ENCODE measurements around the gene CARM1.
"Not testable (repeated sequence)": the region's sequence is repeated elsewhere in the genome, so short reads cannot be mapped to it uniquely, and the experiment has no call there.

CARM1 gene

DNA sequence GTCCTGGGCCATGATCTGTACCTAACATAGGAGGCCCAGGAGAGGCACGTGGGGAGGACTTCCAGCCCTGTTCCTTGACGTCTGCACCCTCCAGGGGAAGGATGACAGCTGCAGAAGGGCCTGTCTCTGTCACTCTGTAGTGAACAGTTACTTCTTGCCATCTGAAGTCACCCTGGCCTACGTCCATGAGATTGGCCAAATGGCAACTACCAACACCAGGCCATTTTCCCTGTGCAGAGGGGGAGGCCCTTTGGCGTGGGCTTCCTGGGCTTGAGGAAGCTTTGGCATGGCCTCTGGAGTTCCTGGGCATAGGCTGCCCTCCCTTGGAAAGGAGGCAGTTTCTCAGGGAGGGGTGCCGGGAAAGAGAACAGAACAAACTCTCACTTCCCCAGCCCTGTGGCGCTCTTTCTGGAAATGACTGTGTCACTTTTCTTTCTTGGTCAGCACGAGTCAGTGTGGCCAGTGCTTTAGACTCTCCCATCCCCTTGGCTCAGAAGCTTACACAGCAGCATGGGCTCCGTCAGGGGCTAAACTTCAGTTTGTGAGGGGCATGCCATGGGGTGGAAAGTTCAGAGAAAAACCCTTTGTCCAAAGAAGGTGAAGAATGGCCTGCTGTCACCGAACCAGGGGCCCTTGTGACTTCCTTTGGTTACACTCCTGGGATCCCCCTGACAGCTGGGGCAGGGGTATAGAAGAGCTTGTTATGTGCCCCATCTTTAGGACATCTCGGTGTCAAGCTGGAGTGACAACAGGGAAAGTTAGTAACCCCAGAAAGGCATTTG is 5.3 kb downstream of the CARM1 start:
- no peak for DNase-seq

DNA sequence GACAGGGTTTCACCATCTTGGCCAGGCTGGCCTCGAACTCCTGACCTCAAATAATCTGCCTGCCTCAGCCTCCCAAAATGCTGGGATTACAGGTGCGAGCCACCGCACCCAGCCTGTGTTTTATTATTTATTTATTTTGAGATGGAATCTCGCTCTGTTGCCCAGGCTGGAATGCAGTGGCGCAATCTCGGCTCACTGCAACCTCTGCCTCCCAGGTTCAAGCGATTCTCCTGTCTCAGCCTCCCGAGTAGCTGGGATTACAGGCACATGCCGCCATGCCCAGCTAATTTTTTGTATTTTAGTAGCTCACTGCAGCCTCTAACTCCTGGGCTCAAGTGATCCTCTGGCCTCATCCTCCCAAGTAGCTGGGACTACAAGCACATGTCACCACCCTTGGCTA is 6.3 kb downstream of the CARM1 start:
- DNase-seq = not testable (repeated sequence)

DNA sequence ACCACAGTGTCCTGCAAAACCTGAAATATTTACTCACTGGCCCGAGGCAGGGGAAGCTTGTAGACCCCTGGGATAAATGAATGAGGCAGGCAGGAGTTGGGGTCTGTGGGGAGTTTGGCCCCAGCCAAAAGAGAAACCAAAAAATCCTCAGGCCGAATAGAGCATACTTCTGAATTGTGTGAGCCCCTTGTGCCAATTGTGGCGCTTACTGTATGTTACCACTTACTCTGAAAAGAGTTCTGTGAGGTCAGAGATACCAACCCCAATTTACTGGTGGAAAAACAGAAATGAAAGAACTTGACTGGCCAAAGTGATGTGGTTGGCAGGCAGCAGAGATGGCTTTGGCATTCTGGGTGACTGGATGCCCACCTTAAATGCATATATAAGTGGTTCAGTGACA is 6.9 kb downstream of the CARM1 start:
- DNase-seq = no peak

DNA sequence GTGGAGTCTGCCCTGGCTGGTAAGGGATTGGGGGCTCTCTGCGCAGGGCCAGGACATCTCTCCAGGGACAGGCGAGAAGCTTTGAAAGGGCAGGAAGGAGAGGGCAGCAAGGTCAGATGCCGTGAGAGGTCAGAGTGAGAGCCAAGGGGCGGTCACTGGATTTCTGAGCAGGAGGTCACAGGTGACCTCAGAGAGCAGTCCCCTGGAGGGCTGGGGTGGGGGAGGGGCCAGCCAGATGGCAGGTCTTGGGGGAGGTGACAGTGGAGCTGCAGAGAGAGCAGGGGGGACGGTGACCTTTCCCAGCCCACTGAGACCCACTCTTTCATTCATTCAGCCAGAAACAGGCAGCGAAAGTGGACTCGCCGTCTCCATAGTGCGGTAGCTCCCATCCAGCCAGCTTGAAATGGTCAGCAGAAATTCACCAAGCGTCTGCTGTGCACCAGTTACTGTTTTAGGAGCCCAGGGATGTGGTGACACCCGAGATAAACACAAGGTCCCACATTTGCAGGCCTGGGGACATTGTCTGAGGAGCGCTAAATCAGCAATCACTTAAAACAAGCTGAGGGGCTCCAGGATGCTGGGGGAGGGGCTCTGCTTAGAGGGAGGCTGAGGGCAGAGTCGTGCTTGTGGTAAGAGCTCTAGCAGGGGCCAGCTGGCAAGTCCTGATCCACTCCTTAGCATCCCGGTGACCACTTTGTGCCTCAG is 10.2 kb downstream of the CARM1 start:
- DNase-seq = no peak

DNA sequence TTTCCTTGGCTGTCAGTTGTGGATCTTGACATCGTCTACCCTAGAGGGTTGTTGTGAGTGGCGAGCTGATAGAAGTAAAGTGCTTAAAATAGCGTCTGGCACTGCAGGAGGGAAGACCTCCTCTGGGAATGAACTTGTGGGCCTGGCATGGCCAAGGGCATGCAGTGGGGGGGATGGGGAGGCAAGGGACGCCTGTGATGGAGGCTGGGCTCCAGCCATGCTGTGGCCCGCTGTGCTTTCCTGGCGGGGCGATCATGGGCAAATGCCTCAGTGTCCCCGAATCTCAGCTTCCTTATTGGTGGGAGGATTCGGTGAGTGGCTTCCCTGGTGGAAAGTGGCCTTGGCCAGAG is 10.7 kb downstream of the CARM1 start:
- no peak for DNase-seq

DNA sequence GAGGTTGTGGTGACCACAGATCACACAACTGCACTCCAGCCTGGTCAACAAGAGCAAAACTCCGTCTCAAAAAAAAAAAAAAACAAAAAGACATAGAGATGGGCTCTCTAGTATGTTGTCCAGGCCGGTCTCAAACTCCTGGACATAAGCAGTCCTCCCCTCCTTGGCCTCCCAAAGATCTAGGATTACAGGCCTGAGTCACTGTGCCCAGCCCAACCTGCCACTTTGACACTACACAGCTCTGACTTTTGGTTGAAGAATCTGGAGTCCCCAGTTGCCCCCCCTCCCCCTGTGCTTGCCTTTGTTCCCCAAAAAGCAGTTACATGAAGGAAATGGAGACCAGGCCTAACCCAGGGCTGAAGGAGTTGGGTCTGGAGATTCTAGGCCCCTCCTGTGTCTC is 12.9 kb downstream of the CARM1 start:
- no peak for DNase-seq

DNA sequence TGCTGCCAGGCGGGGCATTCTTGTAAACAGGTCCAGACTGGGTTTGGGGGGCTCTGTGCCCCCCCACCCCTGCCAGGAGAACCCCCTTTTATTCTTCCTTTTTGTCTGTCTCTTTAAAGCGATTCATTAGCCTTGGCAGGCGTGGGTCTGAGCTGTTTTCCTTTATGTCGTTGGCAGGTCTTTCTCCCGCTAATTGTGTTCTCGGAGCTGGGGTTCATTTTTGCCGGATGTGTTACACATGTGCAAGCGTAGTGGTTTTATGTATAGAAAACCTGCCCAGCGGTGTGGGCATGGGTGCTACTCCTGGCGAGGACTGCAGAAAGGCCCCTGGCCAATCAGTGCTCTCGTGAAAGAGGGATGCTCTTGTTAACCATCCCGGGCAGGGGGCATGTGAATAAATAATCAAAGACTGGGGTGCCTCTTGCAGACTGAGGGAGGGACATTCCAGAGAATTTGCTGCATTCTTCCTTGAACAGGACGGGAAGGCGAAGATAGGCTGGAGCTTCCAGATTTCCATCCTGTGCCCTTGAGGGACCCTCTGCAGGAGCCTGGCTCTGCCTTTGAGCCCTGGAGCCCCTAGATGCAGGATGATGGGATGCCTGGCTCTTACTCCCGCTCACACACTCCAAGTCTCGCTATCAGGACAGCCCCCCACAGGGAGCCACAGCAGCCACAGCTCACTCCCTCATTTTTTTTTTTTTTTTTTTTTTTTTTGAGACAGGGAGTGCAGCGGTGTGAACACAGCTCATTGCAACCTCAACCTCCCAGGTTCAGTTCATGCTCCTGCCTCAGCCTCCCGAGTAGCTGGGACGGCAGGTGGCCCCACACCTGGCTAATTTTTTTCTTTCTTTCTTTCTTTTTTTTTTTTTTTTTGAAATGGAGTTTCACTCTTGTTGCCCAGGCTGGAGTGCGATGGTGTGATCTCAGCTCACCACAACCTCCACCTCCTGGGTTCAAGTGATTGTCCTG is 14.1 kb downstream of the CARM1 start:
- DNase-seq = no peak

DNA sequence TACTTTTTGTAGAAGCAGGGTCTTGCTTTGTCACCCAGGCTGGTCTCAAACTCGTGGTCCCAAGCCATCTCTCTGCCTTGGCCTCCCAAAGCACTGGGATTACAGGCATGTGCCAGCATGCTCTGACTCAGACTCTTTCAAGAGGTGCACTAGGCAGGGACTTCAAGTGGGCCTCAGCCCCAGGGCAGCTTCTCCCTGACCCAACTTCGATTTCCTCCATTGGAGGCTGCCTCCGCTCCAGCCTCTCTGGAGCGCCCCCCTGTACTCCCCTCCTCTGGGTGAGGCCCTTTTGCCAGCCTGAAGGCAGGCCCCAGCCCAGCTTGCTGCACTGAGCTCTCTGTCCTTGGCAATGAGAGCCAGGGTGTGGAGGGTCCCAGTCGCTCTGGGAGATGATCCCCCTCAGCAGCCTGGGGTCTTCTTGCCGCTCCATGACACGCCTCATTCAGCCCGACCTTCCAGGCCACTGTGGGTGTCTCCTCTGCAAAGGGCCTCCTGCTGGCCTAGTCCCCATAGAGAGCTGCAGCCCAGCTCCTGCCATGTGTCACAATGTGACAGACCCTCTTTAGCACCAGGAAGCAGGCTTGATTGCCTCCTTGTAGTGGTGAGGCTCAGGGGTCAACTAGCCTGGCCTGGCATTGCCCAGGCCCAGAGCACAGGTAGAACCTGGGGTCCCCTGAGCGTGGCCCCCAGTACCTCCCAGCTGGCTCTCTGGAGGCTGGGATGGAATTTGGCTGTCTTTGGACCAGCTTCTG is 16.4 kb downstream of the CARM1 start:
- DNase-seq = no peak

DNA sequence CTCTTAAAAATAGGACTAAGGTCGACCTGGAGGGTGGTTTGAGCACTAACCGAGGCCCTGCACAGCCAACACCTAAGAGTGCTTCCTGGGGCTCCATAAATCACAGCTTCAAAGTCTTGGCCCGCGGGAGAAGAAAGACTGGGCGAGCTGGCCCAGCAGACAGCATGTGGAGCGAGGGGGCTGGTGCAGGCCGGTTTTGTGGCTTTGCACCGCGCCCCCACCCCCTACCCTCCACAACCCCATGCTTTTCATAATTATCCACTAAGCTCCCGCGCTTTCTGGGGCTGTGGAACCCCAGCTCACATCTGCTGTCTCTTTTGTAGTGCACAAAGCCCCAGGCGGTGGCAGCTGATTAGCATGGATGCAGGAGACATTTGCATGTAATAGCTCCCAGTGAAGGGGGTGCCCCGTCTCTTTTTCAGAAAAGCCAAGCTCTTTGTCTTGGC is 17.1 kb downstream of the CARM1 start:
- DNase-seq = no peak

DNA sequence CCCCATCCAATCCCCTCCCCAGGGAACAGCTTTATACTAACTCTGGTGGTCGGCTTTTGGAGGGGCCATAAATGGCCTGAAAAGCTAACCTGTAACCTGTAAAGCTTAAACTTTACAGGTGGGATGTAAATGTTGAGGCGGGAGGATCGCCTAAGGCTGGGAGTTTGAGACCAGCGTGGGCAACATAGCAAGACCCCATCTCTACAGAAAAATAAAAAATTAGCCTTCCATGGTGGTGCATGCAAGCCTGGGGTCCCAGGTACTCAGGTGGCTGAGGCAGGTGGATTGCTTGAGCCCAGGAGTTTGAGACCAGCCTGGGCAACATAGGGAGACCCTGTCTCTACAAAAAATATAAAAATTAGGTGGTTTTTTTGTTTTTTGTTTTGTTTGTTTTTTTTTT is 18.5 kb downstream of the CARM1 start:
- DNase-seq = no peak

DNA sequence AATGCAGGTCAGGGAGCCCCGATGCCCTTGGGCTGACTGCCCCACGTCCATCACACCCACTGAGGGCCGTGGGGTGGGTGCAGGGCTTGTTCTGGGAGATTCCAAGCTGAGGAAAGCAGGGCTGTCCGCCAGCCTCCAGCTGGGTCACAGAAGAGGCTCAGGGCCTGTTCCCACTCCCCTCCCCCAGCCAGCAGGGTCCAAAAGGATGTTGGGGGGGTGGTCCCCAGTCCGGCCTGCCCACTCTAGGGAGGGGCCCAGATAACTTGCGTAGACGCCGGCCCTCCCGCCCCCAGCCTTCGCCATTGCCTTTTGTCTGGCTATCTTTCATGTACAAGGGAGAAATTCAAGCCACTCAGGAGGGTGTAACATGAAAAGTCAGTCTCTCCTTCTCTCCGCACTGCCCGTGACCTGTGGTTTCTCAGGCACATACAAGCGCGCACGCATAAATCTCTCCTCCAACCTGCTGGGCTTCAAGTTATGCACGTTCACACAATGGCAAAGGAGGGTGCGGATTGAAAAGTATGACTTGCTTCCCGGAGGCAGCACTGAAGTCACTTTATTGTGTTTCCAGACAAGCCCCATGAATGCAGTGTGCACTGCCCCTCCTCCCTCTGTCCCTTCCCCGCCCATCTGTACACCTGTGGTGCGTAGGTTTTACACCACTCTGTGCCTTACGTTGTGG is 20.2 kb downstream of the CARM1 start:
- no peak for DNase-seq

DNA sequence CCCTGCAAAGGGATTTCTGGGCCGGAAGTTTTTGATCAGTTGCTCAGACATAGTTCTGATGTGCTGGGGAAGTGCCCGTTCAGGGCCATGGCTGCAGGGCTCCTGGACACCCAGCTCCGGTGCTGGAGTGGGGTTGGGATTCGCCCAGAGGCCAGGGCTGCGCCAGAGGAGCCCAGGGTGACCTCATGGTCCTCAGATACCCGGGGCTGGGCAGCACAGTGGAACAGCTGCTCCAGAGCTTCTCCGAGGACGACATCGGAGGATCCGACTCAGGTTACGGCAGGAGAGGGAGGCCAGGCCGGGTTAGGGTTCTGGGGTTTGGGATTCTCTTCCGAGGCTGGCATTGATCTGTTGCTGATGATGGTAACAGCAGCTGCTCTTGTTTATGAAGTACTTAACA is 20.9 kb downstream of the CARM1 start:
- DNase-seq = no peak

DNA sequence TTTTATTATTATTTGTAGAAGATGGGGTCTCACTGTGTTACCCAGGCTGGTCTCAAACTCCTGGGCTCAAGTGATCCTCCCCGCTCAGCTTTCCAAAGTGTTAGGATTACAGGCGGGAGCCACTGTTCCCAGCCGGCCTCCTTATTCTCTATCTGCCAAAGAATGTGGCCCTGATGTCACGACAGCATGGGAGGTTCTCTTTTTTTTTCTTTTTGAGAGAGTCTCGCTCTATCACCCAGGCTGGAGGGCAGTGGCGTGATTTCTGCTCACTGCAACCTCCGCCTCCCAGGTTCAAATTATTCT is 23.5 kb downstream of the CARM1 start:
- no peak for DNase-seq

DNA sequence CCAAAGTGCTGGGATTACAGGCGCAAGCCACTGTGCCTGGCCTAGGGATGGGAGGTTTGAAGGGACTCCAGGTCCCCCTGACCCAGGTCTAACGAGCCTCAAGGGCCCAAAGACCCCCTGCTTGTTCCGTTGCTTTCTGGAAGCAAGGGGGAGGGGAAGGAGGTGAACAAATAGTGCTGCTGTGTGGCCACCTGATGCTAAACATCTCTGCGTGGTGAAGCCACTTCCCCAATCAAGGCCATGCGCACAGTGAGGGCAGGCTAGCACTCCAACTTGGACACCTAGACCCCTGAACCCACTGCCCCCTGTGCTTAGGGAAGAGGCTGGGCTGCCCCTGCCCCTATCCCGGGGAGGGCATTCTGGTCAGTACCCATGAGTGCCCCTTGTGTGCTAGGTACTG is 24.0 kb downstream of the CARM1 start:
- DNase-seq = no peak

DNA sequence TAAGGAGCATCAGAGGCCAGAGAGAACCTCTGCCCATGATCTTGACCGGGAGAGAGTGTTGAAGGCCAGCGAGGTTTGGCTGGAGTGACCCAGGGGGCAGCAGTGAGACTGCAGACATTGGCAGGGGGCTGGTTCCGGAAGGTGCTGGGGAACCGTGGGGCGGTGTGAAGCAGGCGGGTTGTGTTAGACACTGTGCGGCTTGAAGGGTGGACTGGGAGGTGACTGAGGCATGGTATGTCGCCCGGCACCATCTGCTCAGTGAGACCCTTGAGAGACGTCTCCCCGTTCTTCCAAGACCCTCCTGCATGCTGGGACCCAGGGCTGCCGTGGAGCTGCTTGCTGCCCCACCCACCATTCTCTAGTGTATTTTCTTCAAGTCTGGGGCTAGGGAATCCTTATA is 24.6 kb downstream of the CARM1 start:
- DNase-seq = no peak

DNA sequence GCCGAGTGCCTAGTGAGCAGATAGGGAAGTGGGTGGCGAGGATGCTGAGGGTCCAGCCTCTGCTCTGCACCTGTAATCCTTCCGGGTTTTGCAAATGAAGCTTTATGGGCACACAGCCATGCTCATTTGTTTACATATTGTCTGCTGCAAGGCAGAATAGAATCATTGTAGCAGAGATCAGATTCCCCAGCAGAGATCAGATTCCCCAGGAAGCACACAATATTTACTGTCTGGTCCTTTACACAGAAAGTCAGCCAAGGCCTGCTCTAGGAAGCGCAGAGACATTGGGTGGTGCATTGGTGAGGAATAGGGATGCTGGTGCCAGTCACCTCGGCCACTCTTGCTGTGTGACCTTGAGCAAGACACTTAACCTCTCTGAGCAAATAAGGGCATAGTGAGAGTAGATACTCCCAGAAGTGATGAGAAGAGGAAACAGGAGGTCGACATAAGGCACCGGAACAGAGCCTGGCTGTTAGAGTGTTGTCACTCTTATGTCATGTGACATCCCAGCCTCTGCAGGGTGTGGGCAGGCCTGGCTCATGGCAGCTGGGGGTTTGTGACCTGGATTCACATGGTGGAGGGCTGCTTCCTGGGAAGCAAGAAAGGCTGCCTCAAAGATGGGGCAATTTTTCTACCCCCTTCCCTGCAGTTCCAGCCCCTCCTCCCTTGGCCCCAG is 25.6 kb downstream of the CARM1 start:
- DNase-seq = no peak

DNA sequence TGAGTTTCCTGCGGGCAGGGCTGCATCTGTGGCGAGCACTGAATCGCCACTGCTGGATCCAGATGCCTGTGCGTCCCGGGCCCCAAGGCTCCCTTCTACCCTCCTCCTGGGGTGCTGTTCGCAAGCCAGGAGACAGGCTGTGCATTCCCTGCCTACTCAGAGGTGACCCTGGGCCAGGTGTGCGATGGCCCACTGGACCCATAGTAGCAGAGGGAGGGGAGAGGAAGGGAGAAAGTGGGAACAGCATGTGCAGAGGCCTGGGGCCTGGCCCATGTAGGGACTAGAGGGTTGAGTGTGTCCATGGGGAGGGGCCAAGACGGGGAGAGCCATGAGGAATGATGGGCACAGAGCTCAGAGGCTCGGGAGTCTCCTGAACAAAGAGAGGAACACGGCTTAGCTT is 27.3 kb downstream of the CARM1 start:
- no peak for DNase-seq

DNA sequence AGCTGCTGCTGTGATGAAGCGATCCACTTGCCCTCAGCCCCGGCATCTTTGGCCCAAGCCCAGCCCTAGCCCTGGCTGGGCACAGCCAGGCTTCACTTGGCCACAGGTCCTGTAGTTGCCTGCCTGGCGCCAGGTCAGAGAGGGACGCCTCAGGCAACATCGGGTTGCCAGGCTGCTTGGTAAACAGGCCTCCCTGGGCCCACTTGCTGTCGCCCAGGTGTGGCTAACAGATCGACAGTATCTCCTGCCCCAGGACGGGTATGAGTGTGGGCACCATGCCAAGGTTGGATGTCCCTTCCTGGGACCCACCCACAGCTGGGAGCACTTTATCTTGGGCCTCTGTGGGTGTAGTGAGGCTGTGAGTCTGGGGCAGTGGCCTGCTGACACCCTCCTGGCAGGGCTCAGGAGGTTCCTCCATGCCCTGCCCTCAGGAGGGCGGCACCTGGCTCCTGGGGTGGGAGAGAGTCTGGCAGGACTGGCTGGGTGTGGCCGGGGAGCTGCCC is 27.8 kb downstream of the CARM1 start:
- no peak for DNase-seq

DNA sequence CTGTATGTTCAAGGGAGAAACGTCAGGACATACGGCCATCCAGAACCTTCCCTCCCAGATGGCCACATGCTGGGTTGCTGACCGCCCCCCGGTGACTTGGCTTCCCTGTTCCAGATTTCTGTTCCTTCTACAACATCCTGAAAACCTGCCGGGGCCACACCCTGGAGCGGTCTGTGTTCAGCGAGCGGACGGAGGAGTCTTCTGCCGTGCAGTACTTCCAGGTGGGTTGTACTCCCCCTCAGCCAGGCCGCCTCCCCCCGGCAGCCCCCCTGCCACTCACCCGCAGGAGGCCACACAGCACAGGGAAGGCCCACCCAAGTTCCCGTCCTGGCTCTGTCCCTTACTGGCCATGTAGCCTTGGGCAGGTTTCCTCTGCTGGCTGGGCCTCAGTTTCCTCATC is 36.6 kb downstream of the CARM1 start:
- no peak for DNase-seq

DNA sequence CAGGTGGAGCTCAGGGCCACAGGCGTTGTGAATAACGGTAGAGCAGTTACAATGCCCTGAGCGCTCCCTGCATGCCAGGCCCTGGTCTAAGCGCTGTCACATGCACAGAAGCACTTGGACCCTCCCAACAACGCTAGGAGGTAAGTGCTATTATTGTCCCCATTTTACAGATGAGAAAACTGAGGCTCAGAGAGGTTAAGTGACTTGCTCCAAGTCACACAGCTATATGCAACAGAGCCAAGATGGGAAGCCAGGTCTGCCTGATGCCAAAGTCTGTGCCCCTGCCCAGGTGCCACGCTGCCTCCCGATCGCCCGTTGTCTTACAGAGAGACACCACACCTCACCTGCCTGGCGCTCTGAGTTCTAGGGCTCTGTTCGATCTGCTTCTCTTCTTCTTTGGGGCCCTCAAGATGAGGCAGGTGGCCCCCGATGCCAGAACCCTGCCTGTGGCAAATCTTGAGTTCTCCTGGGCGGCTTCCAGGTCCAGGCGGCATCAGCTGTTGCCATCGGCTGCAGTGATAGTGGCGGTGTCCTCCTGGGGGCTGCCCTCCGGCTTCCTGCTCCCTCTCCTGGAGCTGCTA is 37.1 kb downstream of the CARM1 start:
- DNase-seq = no peak
